Sigmoid colon (tissue), 7 donors: ENCODE data around the gene RHBDF2. TPM values are rescaled to one million over a fixed set of nuclear protein-coding genes. Genes with fewer than 3 reads are reported as not detected.

Experiments
- DNase-seq: peaks from one replicate; pipeline ENCODE4 v3.0.0-alpha.2; 2019
- H3K27ac ChIP-seq, 4 donors: fragments of 200-600 bp; sonication (generic); one replicate each; pipeline ENCODE4 v1.5.1; 2016 to 2019; ENCODE audit warnings: mild to moderate bottlenecking in 1 of 4
- H3K27me3 ChIP-seq, 3 donors: fragments of 200-600 bp; sonication (generic); one replicate each; pipeline ENCODE4 v1.5.1; 2019; ENCODE audit warnings: mild to moderate bottlenecking in 1 of 3
- H3K36me3 ChIP-seq, 4 donors: fragments of 200-600 bp; sonication (generic); one replicate each; pipeline ENCODE4 v1.5.1; 2016 to 2019
- H3K4me1 ChIP-seq, 4 donors: fragments of 200-600 bp; sonication (generic); one replicate each; pipeline ENCODE4 v1.5.1; 2017 to 2019
- H3K4me3 ChIP-seq, 4 donors: fragments of 200-600 bp; sonication (generic); one replicate each; pipeline ENCODE4 v1.5.1; 2017 to 2019; ENCODE audit warnings: mild to moderate bottlenecking in 2 of 4, moderate library complexity in 1 of 4
- H3K9me3 ChIP-seq, 4 donors: fragments of 200-600 bp in 3 of 4; sonication (generic) in 3 of 4; one replicate each; pipeline versions ENCODE4 v1.5.1 to v1.6.1; 2013 to 2019
- EP300 ChIP-seq, 4 donors: sonication (generic); formaldehyde crosslinking; IDR thresholded peaks; one replicate each; pipeline ENCODE4 v1.6.1; 2017; ENCODE audit warnings: antibody characterized with exemption in 4 of 4
- POLR2A ChIP-seq, 2 donors: fragments of 450-650 bp; IDR thresholded peaks; one replicate each; pipeline ENCODE4 v1.6.1; 2016; ENCODE audit warnings: antibody characterized with exemption in 2 of 2, mild to moderate bottlenecking in 2 of 2, moderate library complexity in 2 of 2
- POLR2AphosphoS5 ChIP-seq, 4 donors: sonication (generic); formaldehyde crosslinking; IDR thresholded peaks; one replicate each; pipeline ENCODE4 v1.6.1; 2017; ENCODE audit warnings: antibody characterized with exemption in 4 of 4
- WGBS, 2 donors: extraction: QIAGEN DNeasy Blood & Tissue Kit; methylation state at CpG; one replicate each; pipeline ENCODE4 v1.1.7; 2013; 5-methylcytosine and 5-hydroxymethylcytosine counted together
- intact Hi-C: fragments of 100-400 bp; cut with DNase I; formaldehyde crosslinking; loops from one replicate; pipeline ENCODE4 v1.15.1; 2023
- polyA plus RNA-seq, 3 donors: library from polyadenylated mRNA; stranded (reverse); fragments of 200-250 nt; gene quantifications; one replicate each; pipeline ENCODE4 v1.2.3, GENCODE V29; 2013
- total RNA-seq, 4 donors: library from RNA; depleted of rRNA; stranded (reverse); fragments of >200 nt; gene quantifications; one replicate each; pipeline ENCODE4 v1.1.0, GENCODE V29; 2016
- TF ChIP-seq, protein P1 (sequence below), 4 experiments: fragments of 450-650 bp in 3 of 4; fragments of 200-600 bp in 1 of 4; IDR thresholded peaks; one replicate each; pipeline ENCODE4 v1.5.1; 2016 to 2019; ENCODE audit warnings: antibody characterized with exemption in 4 of 4, mild to moderate bottlenecking in 3 of 4, moderate library complexity in 2 of 4
- donor health status: healthy with polysubstance abuse.
- donor health status: Bipolar disorder and iron deficiency.
- donor health status: healthy.

Gene RHBDF2
- total and polyA plus RNA-seq, 7 donors, result 1.2 to 35.7 (median 11.1) TPM

GRCh38 chr17:76506408-76507345 lies 5.5 kb upstream of the RHBDF2 start:
- H3K4me1 ChIP-seq, result peaks cover 0 to 17% (median 6%) of the 10 kb centered on the region in 4 donors
- no peaks in the 10 kb centered on the region for H3K9me3 ChIP-seq
- H3K4me3 ChIP-seq, result no peak overlapping the region
- intact Hi-C loops, result loop anchor here (1.0 to 5.0 kb wide), 2 partner anchors 40 to 99 kb away; no protein-coding TSS in a partner anchor
- no peak for TF ChIP-seq POLR2AphosphoS5 (IDR thresholded peaks at IDR 0.05)
- TF ChIP-seq, protein P1, sequence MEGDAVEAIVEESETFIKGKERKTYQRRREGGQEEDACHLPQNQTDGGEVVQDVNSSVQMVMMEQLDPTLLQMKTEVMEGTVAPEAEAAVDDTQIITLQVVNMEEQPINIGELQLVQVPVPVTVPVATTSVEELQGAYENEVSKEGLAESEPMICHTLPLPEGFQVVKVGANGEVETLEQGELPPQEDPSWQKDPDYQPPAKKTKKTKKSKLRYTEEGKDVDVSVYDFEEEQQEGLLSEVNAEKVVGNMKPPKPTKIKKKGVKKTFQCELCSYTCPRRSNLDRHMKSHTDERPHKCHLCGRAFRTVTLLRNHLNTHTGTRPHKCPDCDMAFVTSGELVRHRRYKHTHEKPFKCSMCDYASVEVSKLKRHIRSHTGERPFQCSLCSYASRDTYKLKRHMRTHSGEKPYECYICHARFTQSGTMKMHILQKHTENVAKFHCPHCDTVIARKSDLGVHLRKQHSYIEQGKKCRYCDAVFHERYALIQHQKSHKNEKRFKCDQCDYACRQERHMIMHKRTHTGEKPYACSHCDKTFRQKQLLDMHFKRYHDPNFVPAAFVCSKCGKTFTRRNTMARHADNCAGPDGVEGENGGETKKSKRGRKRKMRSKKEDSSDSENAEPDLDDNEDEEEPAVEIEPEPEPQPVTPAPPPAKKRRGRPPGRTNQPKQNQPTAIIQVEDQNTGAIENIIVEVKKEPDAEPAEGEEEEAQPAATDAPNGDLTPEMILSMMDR (IDR thresholded peaks at IDR 0.05), result peak; percentile 87 to 94 (median 93)
- H3K27me3 ChIP-seq, result peaks cover 0 to 15% (median 13%) of the 10 kb centered on the region in 3 donors
- no peak overlapping the region for H3K27ac ChIP-seq
- H3K36me3 ChIP-seq, result no peaks in the 10 kb centered on the region
- 25 to 28% methylated on average over 24 of the region's 24 CpGs for WGBS, 2 donors
- DNase-seq, result peak; percentile 90

- no peak overlapping the region for H3K27ac ChIP-seq
- no peaks in the 10 kb centered on the region for H3K9me3 ChIP-seq
- H3K27me3 ChIP-seq, result peaks cover 0 to 15% (median 13%) of the 10 kb centered on the region in 3 donors
- 62 to 75% methylated on average over 7 of the region's 7 CpGs for WGBS, 2 donors
- DNase-seq, result no peak
- H3K4me3 ChIP-seq, result no peak overlapping the region
- no peaks in the 10 kb centered on the region for H3K36me3 ChIP-seq
- TF ChIP-seq POLR2A (IDR thresholded peaks at IDR 0.05) (no peak), POLR2AphosphoS5 (IDR thresholded peaks at IDR 0.05) (no peak), EP300 (IDR thresholded peaks at IDR 0.05) (no peak)
- TF ChIP-seq, protein P1 (IDR thresholded peaks at IDR 0.05), result no peak
- H3K4me1 ChIP-seq, result peaks cover 0 to 24% (median 16%) of the 10 kb centered on the region in 4 donors
- intact Hi-C loops, result no loop called here
Measured at GRCh38 chr17:76504117-76504516, 2.9 kb upstream of the RHBDF2 start.

GRCh38 chr17:76502341-76503211 lies 1.4 kb upstream of the RHBDF2 start:
- H3K27me3 ChIP-seq, result peaks cover 0 to 11% (median 8%) of the 10 kb centered on the region in 3 donors
- H3K4me3 ChIP-seq, result no peak overlapping the region
- H3K27ac ChIP-seq, result peak overlapping the region; percentile 73 to 78 (median 76)
- intact Hi-C loops, result no loop called here
- DNase-seq, result no peak
- no peaks in the 10 kb centered on the region for H3K36me3 ChIP-seq
- H3K9me3 ChIP-seq, result no peaks in the 10 kb centered on the region
- WGBS, 2 donors, result 66 to 79% methylated on average over 8 of the region's 8 CpGs
- TF ChIP-seq POLR2A (IDR thresholded peaks at IDR 0.05), result no peak
- TF ChIP-seq, protein P1 (IDR thresholded peaks at IDR 0.05), result no peak
- no peak for TF ChIP-seq EP300 (IDR thresholded peaks at IDR 0.05)
- peak in 1 of 4 donors; percentile 26 for TF ChIP-seq POLR2AphosphoS5 (IDR thresholded peaks at IDR 0.05)
- H3K4me1 ChIP-seq, result peaks cover 0 to 40% (median 31%) of the 10 kb centered on the region in 4 donors

DNA sequence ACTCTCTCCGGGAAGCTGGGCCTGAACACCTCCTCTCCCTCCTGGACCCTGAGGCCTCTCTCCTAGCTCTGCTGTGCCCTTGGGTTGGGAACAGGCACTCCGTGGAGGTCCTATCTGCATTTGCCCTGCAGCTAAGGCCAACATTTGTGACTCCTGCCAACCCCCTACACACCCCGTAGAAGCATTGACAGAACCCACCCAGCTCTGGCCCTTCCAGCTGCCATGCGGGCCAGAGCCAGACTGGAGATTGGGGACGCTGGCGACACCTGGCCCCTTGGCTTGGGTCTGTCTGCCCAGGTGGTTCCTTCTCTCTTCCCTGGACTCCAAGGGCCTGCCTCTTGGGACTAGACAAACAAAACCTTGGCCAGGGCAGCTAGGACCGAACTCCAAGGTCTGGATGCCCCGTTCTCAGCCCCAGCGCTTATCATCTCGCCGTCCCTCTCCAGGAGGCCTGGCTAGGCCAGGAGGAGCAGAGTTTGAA lies 644 bp upstream of the RHBDF2 start:
- Histone ChIP-seq H3K27ac (peak overlapping the region; percentile 73 to 78 (median 76)), H3K36me3 (no peaks in the 10 kb centered on the region), H3K9me3 (no peaks in the 10 kb centered on the region), H3K4me1 (peaks cover 0 to 41% (median 34%) of the 10 kb centered on the region in 4 donors), H3K4me3 (peak overlapping the region in 3 of 4 donors; percentile 47 to 61 (median 58)), H3K27me3 (peaks cover 0 to 4% (median 2%) of the 10 kb centered on the region in 3 donors)
- 79 to 84% methylated on average over 11 of the region's 11 CpGs for WGBS, 2 donors
- intact Hi-C loops, result no loop called here
- no peak for TF ChIP-seq POLR2AphosphoS5 (IDR thresholded peaks at IDR 0.05)
- TF ChIP-seq POLR2A (IDR thresholded peaks at IDR 0.05), result no peak
- no peak for TF ChIP-seq EP300 (IDR thresholded peaks at IDR 0.05)
- TF ChIP-seq, protein P1 (IDR thresholded peaks at IDR 0.05), result no peak
- no peak for DNase-seq
